NCI-H2227 treated with DMSO at 0.1 percent for 48 hours (cell line): Measurements from ENCODE around the gene SP3.

Experiments used
- DNase-seq: peaks from one replicate; lab custom pipeline; 2025; lab: John Stamatoyannopoulos, UW

SP3 gene

GRCh38 chr2:173996766-173997165 lies 31.6 kb upstream of the SP3 start:
- DNase-seq: no peak

GRCh38 chr2:173993459-173993858 lies 28.3 kb upstream of the SP3 start:
- DNase-seq: no peak

- no peak for DNase-seq
Observed at GRCh38 chr2:173991856-173992588, 26.8 kb upstream of the SP3 start.

- no peak for DNase-seq
Observed at GRCh38 chr2:173990970-173991819, 26.0 kb upstream of the SP3 start.

- no peak for DNase-seq
Observed at GRCh38 chr2:173990245-173990644, 25.1 kb upstream of the SP3 start.

- no peak for DNase-seq
Observed at GRCh38 chr2:173989884-173990215, 24.7 kb upstream of the SP3 start.

GRCh38 chr2:173989160-173989883 lies 24.1 kb upstream of the SP3 start:
- DNase-seq: no peak

- no peak for DNase-seq
Observed at GRCh38 chr2:173986805-173987204, 21.6 kb upstream of the SP3 start.

GRCh38 chr2:173985605-173985992 lies 20.4 kb upstream of the SP3 start:
- DNase-seq: no peak

GRCh38 chr2:173984866-173985604 lies 19.9 kb upstream of the SP3 start:
- no peak for DNase-seq

GRCh38 chr2:173983391-173983871 lies 18.3 kb upstream of the SP3 start:
- DNase-seq: no peak

- DNase-seq: no peak
Observed at GRCh38 chr2:173982918-173983317, 17.7 kb upstream of the SP3 start.

GRCh38 chr2:173982182-173982714 lies 17.1 kb upstream of the SP3 start:
- DNase-seq: no peak

- no peak for DNase-seq
Observed at GRCh38 chr2:173981520-173981919, 16.3 kb upstream of the SP3 start.

GRCh38 chr2:173979751-173980351 lies 14.7 kb upstream of the SP3 start:
- DNase-seq: no peak

GRCh38 chr2:173978447-173978846 lies 13.3 kb upstream of the SP3 start:
- no peak for DNase-seq

GRCh38 chr2:173972636-173973035 lies 7.5 kb upstream of the SP3 start:
- DNase-seq: no peak

- DNase-seq: no peak
Observed at GRCh38 chr2:173972165-173972564, 7.0 kb upstream of the SP3 start.

GRCh38 chr2:173970516-173970924 lies 5.3 kb upstream of the SP3 start:
- no peak for DNase-seq

- DNase-seq: no peak
Observed at GRCh38 chr2:173969886-173970285, 4.7 kb upstream of the SP3 start.

GRCh38 chr2:173968551-173968950 lies 3.4 kb upstream of the SP3 start:
- no peak for DNase-seq
